ENCODE measurements around the gene ZIC1.

DNA sequence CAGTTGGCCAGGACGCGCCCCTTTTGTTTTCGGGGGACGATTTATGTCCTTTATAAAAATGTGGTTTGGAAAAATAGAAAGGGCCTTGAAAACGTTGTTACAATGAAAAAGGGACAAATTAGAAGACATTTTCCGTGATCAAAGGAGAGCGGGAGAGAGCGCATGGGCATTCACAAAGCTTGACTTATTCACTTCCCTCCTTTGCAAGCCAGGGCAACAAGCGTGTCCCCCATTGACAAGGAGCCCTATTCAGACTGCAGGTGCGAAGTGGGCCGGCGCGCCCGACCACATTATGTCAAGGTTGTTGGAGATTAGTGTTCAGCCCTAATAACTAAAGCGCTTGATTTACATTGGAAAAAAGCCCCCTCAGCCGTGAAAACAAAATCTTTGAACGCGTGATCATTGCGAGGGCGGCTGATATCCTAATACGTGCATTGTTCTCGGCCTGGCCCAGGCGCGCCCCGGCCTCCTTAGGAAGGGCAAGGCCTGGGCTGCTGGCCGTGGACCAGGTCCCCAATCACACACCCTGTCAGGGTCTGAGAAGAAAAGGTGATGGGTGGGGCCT lies 28.7 kb upstream of the ZIC1 start:
- TF ChIP-seq POLR2A (IDR thresholded peaks at IDR 0.05): no peak
- TF ChIP-seq, protein P1, sequence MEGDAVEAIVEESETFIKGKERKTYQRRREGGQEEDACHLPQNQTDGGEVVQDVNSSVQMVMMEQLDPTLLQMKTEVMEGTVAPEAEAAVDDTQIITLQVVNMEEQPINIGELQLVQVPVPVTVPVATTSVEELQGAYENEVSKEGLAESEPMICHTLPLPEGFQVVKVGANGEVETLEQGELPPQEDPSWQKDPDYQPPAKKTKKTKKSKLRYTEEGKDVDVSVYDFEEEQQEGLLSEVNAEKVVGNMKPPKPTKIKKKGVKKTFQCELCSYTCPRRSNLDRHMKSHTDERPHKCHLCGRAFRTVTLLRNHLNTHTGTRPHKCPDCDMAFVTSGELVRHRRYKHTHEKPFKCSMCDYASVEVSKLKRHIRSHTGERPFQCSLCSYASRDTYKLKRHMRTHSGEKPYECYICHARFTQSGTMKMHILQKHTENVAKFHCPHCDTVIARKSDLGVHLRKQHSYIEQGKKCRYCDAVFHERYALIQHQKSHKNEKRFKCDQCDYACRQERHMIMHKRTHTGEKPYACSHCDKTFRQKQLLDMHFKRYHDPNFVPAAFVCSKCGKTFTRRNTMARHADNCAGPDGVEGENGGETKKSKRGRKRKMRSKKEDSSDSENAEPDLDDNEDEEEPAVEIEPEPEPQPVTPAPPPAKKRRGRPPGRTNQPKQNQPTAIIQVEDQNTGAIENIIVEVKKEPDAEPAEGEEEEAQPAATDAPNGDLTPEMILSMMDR (IDR thresholded peaks at IDR 0.05): no peak
- no peak for TF ChIP-seq POLR2AphosphoS5 (IDR thresholded peaks at IDR 0.05)
- TF ChIP-seq EP300 (IDR thresholded peaks at IDR 0.05; ENCODE audit: low read depth): no peak
